Neural cell (in vitro differentiated cells): ENCODE measurements around the gene H1-8.
"Not testable (repeated sequence)": the region's sequence is repeated elsewhere in the genome, so short reads cannot be mapped to it uniquely, and the experiment has no call there.

ENCODE experiments used
- EP300 ChIP-seq: fragments of 450-650 bp; conservative IDR thresholded peaks from 2 replicates; pipeline ENCODE4 v1.6.1; 2014; ENCODE audit warnings: antibody characterized with exemption, mild to moderate bottlenecking, moderate library complexity; ENCODE audit not compliant: poor library complexity, severe bottlenecking
- MXI1 ChIP-seq: fragments of 450-650 bp; conservative IDR thresholded peaks from 2 replicates; pipeline ENCODE4 v1.6.1; 2014; ENCODE audit warnings: antibody characterized with exemption, mild to moderate bottlenecking; ENCODE audit not compliant: poor library complexity, severe bottlenecking
- RAD21 ChIP-seq: fragments of 450-650 bp; conservative IDR thresholded peaks from 2 replicates; pipeline ENCODE4 v1.6.1; 2014; ENCODE audit warnings: antibody characterized with exemption, mild to moderate bottlenecking, moderate library complexity
- TF ChIP-seq, protein P1 (sequence below): fragments of 450-650 bp; IDR thresholded peaks from 2 replicates; pipeline ENCODE4 v1.5.1; 2014; ENCODE audit warnings: antibody characterized with exemption, mild to moderate bottlenecking, moderate library complexity; ENCODE audit not compliant: poor library complexity, severe bottlenecking
- TF ChIP-seq, protein P2 (sequence below): IDR thresholded peaks from 2 replicates; pipeline ENCODE4 v1.6.1; 2012; ENCODE audit warnings: borderline replicate concordance

DNA sequence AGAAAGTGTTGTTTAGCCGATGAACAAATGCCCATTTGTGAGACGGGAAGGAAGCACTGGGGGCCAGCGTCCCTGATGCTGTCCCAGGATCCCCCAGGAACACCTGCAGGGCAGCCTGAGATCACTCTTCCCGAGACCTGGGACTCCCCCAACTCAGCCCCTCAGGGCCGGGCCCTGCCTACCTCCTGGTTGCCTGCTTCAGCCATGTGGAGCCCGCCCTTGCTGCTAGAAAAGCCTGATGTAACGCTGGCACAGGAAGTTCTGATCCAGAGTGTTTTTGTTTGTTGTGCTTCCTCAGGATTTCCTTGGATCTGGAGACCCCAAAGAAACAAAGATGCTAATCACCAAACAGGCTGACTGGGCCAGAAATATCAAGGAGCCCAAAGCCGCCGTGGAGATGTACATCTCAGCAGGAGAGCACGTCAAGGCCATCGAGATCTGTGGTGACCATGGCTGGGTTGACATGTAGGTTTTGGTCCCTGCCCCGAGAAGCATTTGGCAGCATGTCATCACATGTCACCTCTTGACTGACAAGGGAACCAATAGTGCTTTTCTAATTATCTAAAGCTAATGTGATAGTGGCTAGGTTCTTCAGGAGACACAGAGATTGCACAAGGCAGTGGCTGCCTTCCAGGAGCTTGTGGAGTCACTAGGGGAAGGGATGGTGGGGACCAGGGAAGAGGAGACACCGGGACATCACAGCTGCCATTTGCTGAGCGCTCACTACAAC, 43.2 kb upstream of the H1-8 start:
- not testable (repeated sequence) for TF ChIP-seq MXI1, EP300, RAD21
- TF ChIP-seq, protein P1, sequence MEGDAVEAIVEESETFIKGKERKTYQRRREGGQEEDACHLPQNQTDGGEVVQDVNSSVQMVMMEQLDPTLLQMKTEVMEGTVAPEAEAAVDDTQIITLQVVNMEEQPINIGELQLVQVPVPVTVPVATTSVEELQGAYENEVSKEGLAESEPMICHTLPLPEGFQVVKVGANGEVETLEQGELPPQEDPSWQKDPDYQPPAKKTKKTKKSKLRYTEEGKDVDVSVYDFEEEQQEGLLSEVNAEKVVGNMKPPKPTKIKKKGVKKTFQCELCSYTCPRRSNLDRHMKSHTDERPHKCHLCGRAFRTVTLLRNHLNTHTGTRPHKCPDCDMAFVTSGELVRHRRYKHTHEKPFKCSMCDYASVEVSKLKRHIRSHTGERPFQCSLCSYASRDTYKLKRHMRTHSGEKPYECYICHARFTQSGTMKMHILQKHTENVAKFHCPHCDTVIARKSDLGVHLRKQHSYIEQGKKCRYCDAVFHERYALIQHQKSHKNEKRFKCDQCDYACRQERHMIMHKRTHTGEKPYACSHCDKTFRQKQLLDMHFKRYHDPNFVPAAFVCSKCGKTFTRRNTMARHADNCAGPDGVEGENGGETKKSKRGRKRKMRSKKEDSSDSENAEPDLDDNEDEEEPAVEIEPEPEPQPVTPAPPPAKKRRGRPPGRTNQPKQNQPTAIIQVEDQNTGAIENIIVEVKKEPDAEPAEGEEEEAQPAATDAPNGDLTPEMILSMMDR = not testable (repeated sequence)
- TF ChIP-seq, protein P2, sequence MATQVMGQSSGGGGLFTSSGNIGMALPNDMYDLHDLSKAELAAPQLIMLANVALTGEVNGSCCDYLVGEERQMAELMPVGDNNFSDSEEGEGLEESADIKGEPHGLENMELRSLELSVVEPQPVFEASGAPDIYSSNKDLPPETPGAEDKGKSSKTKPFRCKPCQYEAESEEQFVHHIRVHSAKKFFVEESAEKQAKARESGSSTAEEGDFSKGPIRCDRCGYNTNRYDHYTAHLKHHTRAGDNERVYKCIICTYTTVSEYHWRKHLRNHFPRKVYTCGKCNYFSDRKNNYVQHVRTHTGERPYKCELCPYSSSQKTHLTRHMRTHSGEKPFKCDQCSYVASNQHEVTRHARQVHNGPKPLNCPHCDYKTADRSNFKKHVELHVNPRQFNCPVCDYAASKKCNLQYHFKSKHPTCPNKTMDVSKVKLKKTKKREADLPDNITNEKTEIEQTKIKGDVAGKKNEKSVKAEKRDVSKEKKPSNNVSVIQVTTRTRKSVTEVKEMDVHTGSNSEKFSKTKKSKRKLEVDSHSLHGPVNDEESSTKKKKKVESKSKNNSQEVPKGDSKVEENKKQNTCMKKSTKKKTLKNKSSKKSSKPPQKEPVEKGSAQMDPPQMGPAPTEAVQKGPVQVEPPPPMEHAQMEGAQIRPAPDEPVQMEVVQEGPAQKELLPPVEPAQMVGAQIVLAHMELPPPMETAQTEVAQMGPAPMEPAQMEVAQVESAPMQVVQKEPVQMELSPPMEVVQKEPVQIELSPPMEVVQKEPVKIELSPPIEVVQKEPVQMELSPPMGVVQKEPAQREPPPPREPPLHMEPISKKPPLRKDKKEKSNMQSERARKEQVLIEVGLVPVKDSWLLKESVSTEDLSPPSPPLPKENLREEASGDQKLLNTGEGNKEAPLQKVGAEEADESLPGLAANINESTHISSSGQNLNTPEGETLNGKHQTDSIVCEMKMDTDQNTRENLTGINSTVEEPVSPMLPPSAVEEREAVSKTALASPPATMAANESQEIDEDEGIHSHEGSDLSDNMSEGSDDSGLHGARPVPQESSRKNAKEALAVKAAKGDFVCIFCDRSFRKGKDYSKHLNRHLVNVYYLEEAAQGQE = not testable (repeated sequence)
